ENCODE results near the gene B9D2.

DNA sequence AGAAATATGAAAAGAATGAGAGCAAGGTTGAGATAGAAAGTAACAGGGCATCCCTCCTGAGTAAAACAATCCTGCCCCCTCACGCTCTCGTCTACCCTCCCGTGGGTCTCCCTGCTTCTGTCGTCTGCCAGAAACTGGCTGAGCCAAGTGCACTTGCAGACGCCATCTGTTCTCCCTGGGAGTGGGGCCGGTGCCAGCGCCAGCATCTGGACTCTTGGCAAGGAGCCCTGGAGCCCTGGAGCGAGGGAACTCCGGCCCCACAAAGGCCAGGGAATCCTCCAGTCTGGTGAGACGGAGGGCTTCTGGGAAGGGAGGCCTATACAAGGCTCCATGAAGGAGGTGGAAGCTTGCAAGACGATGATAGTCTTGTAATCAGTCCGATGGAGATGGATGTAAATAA is 10.0 kb upstream of the B9D2 start:
- TF ChIP-seq, protein P1, sequence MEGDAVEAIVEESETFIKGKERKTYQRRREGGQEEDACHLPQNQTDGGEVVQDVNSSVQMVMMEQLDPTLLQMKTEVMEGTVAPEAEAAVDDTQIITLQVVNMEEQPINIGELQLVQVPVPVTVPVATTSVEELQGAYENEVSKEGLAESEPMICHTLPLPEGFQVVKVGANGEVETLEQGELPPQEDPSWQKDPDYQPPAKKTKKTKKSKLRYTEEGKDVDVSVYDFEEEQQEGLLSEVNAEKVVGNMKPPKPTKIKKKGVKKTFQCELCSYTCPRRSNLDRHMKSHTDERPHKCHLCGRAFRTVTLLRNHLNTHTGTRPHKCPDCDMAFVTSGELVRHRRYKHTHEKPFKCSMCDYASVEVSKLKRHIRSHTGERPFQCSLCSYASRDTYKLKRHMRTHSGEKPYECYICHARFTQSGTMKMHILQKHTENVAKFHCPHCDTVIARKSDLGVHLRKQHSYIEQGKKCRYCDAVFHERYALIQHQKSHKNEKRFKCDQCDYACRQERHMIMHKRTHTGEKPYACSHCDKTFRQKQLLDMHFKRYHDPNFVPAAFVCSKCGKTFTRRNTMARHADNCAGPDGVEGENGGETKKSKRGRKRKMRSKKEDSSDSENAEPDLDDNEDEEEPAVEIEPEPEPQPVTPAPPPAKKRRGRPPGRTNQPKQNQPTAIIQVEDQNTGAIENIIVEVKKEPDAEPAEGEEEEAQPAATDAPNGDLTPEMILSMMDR (IDR thresholded peaks at IDR 0.05): no peak
- no peak for TF ChIP-seq POLR2A (IDR thresholded peaks at IDR 0.05)

Data from testis (tissue), 2 donors.